Effector memory CD8-positive, alpha-beta T cell (primary cell): ENCODE data around the gene FERMT2.

Experiments used
- ATAC-seq: fragments of 150-1000 bp; cut with Tn5 transposase; replicated peaks from 2 replicates; pipeline ENCODE4 v1.10.0; 2021; ENCODE audit warnings: mild to moderate bottlenecking, moderate library complexity
- DNase-seq, 3 experiments: peaks; one replicate each; pipeline ENCODE4 v3.0.0; 2021
- H3K27ac Mint-ChIP-seq, 2 donors: one replicate each; pipeline ENCODE4 v1.8.0; 2022; ENCODE audit warnings: mild to moderate bottlenecking in 2 of 2, mixed read lengths in 2 of 2, moderate library complexity in 2 of 2
- H3K27me3 Mint-ChIP-seq, 2 donors: one replicate each; pipeline ENCODE4 v1.8.0; 2022; ENCODE audit warnings: mixed read lengths in 2 of 2
- H3K36me3 Mint-ChIP-seq: one replicate; pipeline ENCODE4 v1.8.0; 2022; ENCODE audit warnings: mild to moderate bottlenecking, moderate library complexity, mixed read lengths; ENCODE audit not compliant: insufficient read depth
- H3K4me1 Mint-ChIP-seq, 2 donors: one replicate each; pipeline ENCODE4 v1.8.0; 2022; ENCODE audit warnings: low read depth in 2 of 2, mixed read lengths in 2 of 2
- H3K4me3 Mint-ChIP-seq, 2 donors: one replicate each; pipeline ENCODE4 v1.8.0; 2022; ENCODE audit warnings: mild to moderate bottlenecking in 2 of 2, mixed read lengths in 2 of 2, moderate library complexity in 2 of 2
- H3K9me3 Mint-ChIP-seq, 2 donors: one replicate each; pipeline ENCODE4 v1.8.0; 2022; ENCODE audit warnings: mixed read lengths in 2 of 2

FERMT2 gene

GRCh38 chr14:52862632-52863333 is 88.1 kb downstream of the FERMT2 start:
- Mint-ChIP-seq H3K27me3 (no peaks in the 10 kb centered on the region), H3K27ac (no peak overlapping the region), H3K4me1 (no peaks in the 10 kb centered on the region), H3K9me3 (no peaks in the 10 kb centered on the region), H3K36me3 (no peaks in the 10 kb centered on the region), H3K4me3 (no peak overlapping the region)
- DNase-seq (no peak), ATAC-seq (no peak)

- no peaks in the 10 kb centered on the region for H3K4me1 Mint-ChIP-seq
- no peaks in the 10 kb centered on the region for H3K9me3 Mint-ChIP-seq
- no peak overlapping the region for H3K4me3 Mint-ChIP-seq
- no peaks in the 10 kb centered on the region for H3K36me3 Mint-ChIP-seq
- no peak overlapping the region for H3K27ac Mint-ChIP-seq
- H3K27me3 Mint-ChIP-seq, result no peaks in the 10 kb centered on the region
- DNase-seq (no peak), ATAC-seq (no peak)
Measured at GRCh38 chr14:52861403-52861802, 89.4 kb downstream of the FERMT2 start.

- H3K27me3 Mint-ChIP-seq, result no peaks in the 10 kb centered on the region
- H3K4me3 Mint-ChIP-seq, result no peak overlapping the region
- no peak for DNase-seq
- no peaks in the 10 kb centered on the region for H3K36me3 Mint-ChIP-seq
- no peaks in the 10 kb centered on the region for H3K4me1 Mint-ChIP-seq
- H3K9me3 Mint-ChIP-seq, result no peaks in the 10 kb centered on the region
- no peak for ATAC-seq
- H3K27ac Mint-ChIP-seq, result no peak overlapping the region
Measured at GRCh38 chr14:52860910-52861309, 89.9 kb downstream of the FERMT2 start.

- Mint-ChIP-seq H3K4me1 (no peaks in the 10 kb centered on the region), H3K36me3 (no peaks in the 10 kb centered on the region), H3K4me3 (no peak overlapping the region), H3K27ac (no peak overlapping the region), H3K9me3 (no peaks in the 10 kb centered on the region), H3K27me3 (no peaks in the 10 kb centered on the region)
- DNase-seq, result no peak
- no peak for ATAC-seq
Measured at GRCh38 chr14:52860209-52860608, 90.6 kb downstream of the FERMT2 start.

GRCh38 chr14:52856139-52856538 is 94.7 kb downstream of the FERMT2 start:
- ATAC-seq (no peak), DNase-seq (no peak)
- Mint-ChIP-seq H3K4me1 (no peaks in the 10 kb centered on the region), H3K36me3 (no peaks in the 10 kb centered on the region), H3K27me3 (no peaks in the 10 kb centered on the region), H3K9me3 (no peaks in the 10 kb centered on the region), H3K27ac (no peak overlapping the region), H3K4me3 (no peak overlapping the region)

- no peak overlapping the region for H3K4me3 Mint-ChIP-seq
- no peaks in the 10 kb centered on the region for H3K36me3 Mint-ChIP-seq
- no peaks in the 10 kb centered on the region for H3K9me3 Mint-ChIP-seq
- no peaks in the 10 kb centered on the region for H3K27me3 Mint-ChIP-seq
- ATAC-seq (no peak), DNase-seq (no peak)
- H3K27ac Mint-ChIP-seq, result no peak overlapping the region
- H3K4me1 Mint-ChIP-seq, result no peaks in the 10 kb centered on the region
Measured at GRCh38 chr14:52853522-52853854, 97.4 kb downstream of the FERMT2 start.

GRCh38 chr14:52852810-52853521 is 97.9 kb downstream of the FERMT2 start:
- Mint-ChIP-seq H3K9me3 (no peaks in the 10 kb centered on the region), H3K27me3 (no peaks in the 10 kb centered on the region), H3K4me1 (no peaks in the 10 kb centered on the region), H3K36me3 (no peaks in the 10 kb centered on the region), H3K4me3 (no peak overlapping the region), H3K27ac (no peak overlapping the region)
- ATAC-seq, result no peak
- no peak for DNase-seq

GRCh38 chr14:52850451-52850909 is 100.4 kb downstream of the FERMT2 start:
- Mint-ChIP-seq H3K27ac (no peak overlapping the region), H3K9me3 (no peaks in the 10 kb centered on the region), H3K4me1 (no peaks in the 10 kb centered on the region), H3K36me3 (peaks cover under 1% of the 10 kb centered on the region), H3K27me3 (no peaks in the 10 kb centered on the region), H3K4me3 (no peak overlapping the region)
- DNase-seq (no peak), ATAC-seq (no peak)

GRCh38 chr14:52848626-52849025 is 102.2 kb downstream of the FERMT2 start:
- DNase-seq (no peak), ATAC-seq (no peak)
- Mint-ChIP-seq H3K27me3 (no peaks in the 10 kb centered on the region), H3K27ac (no peak overlapping the region), H3K4me3 (no peak overlapping the region), H3K4me1 (no peaks in the 10 kb centered on the region), H3K36me3 (peaks cover 2% of the 10 kb centered on the region), H3K9me3 (no peaks in the 10 kb centered on the region)

- DNase-seq (no peak), ATAC-seq (no peak)
- no peaks in the 10 kb centered on the region for H3K9me3 Mint-ChIP-seq
- H3K4me3 Mint-ChIP-seq, result no peak overlapping the region
- peaks cover 2% of the 10 kb centered on the region for H3K36me3 Mint-ChIP-seq
- H3K27me3 Mint-ChIP-seq, result no peaks in the 10 kb centered on the region
- H3K27ac Mint-ChIP-seq, result no peak overlapping the region
- H3K4me1 Mint-ChIP-seq, result no peaks in the 10 kb centered on the region
Measured at GRCh38 chr14:52846591-52846990, 104.3 kb downstream of the FERMT2 start.

GRCh38 chr14:52845081-52845480 is 105.8 kb downstream of the FERMT2 start:
- peaks cover 2% of the 10 kb centered on the region for H3K36me3 Mint-ChIP-seq
- ATAC-seq, result no peak
- no peak overlapping the region for H3K4me3 Mint-ChIP-seq
- no peaks in the 10 kb centered on the region for H3K9me3 Mint-ChIP-seq
- H3K4me1 Mint-ChIP-seq, result no peaks in the 10 kb centered on the region
- DNase-seq, result no peak
- H3K27ac Mint-ChIP-seq, result no peak overlapping the region
- no peaks in the 10 kb centered on the region for H3K27me3 Mint-ChIP-seq

GRCh38 chr14:52844262-52845060 is 106.4 kb downstream of the FERMT2 start:
- no peak for ATAC-seq
- Mint-ChIP-seq H3K36me3 (peaks cover 2% of the 10 kb centered on the region), H3K27ac (no peak overlapping the region), H3K4me1 (no peaks in the 10 kb centered on the region), H3K9me3 (no peaks in the 10 kb centered on the region), H3K27me3 (no peaks in the 10 kb centered on the region), H3K4me3 (no peak overlapping the region)
- DNase-seq, result no peak

- no peak for ATAC-seq
- no peaks in the 10 kb centered on the region for H3K9me3 Mint-ChIP-seq
- no peak overlapping the region for H3K4me3 Mint-ChIP-seq
- no peaks in the 10 kb centered on the region for H3K4me1 Mint-ChIP-seq
- H3K27ac Mint-ChIP-seq, result no peak overlapping the region
- peaks cover 2% of the 10 kb centered on the region for H3K36me3 Mint-ChIP-seq
- no peak for DNase-seq
- no peaks in the 10 kb centered on the region for H3K27me3 Mint-ChIP-seq
Measured at GRCh38 chr14:52840877-52841276, 110.0 kb downstream of the FERMT2 start.

GRCh38 chr14:52837451-52837850 is 113.4 kb downstream of the FERMT2 start:
- DNase-seq, result no peak
- H3K9me3 Mint-ChIP-seq, result no peaks in the 10 kb centered on the region
- H3K27me3 Mint-ChIP-seq, result no peaks in the 10 kb centered on the region
- no peak overlapping the region for H3K27ac Mint-ChIP-seq
- no peaks in the 10 kb centered on the region for H3K4me1 Mint-ChIP-seq
- H3K36me3 Mint-ChIP-seq, result no peaks in the 10 kb centered on the region
- no peak for ATAC-seq
- H3K4me3 Mint-ChIP-seq, result no peak overlapping the region
